ENCODE measurements around the gene SYK. TPM values are rescaled to one million over a fixed set of nuclear protein-coding genes. Genes with fewer than 3 reads are reported as not detected.

The SYK gene
- total and polyA plus RNA-seq, 7 experiments from 2014 or later = 0.26 to 71.6 (median 2.1) TPM

DNA sequence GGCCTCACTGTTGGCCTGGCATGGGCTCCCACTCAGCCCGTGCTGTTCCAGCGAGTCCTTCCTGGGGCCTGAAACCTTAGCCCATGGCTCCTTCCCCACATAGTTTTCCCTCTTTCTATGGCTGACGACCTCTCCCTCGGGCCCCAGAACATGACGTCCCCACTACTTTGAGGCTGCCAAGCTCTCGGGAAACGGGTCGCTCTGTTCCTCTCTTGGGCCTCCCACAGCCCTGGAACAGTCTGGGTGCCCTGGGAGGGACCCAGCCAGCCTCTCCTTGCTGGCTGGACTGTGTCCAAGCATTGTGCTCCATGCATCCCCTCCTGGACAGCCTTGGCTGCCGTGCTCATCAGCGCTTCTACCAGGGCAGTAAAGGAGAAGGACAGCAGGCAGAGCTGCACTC lies 118.3 kb downstream of the SYK start:
- POLR2A ChIA-PET = no interaction called here
- Mint-ChIP-seq H3K36me3 (no peaks in the 10 kb centered on the region), H3K27me3 (peaks cover 6 to 15% (median 13%) of the 10 kb centered on the region in 5 donors), H3K9me3 (no peaks in the 10 kb centered on the region), H3K4me3 (no peak overlapping the region), H3K27ac (no peak overlapping the region), H3K4me1 (peaks cover 0 to 2% (median 0%) of the 10 kb centered on the region in 7 donors)
- H3K27ac ChIP-seq (ENCODE audit: low read depth, low read length) = no peak overlapping the region
- intact Hi-C loops (cut with micrococcal nuclease) = loop anchor here (5.0 to 10.0 kb wide), 5 partner anchors 115 to 1025 kb away; no protein-coding TSS in a partner anchor
- H3K36me3 ChIP-seq (ENCODE audit: control insufficient read depth in 2 of 3, insufficient read depth in 3 of 3, low read length in 3 of 3) = no peaks in the 10 kb centered on the region
- no peaks in the 10 kb centered on the region for H3K27me3 ChIP-seq (ENCODE audit: control insufficient read depth in 2 of 2, insufficient read depth in 2 of 2, low read length in 2 of 2)
- no peaks in the 10 kb centered on the region for H3K9me3 ChIP-seq (ENCODE audit: control insufficient read depth in 2 of 3, low read length in 3 of 3)
- H3K4me3 ChIP-seq (ENCODE audit: low read length) = no peak overlapping the region
- no peaks in the 10 kb centered on the region for H3K4me1 ChIP-seq (ENCODE audit: control insufficient read depth in 2 of 2, insufficient read depth in 2 of 2, low read length in 2 of 2)
- CTCF ChIA-PET = no interaction called here
- DNase-seq (no peak), ATAC-seq (no peak)

DNA sequence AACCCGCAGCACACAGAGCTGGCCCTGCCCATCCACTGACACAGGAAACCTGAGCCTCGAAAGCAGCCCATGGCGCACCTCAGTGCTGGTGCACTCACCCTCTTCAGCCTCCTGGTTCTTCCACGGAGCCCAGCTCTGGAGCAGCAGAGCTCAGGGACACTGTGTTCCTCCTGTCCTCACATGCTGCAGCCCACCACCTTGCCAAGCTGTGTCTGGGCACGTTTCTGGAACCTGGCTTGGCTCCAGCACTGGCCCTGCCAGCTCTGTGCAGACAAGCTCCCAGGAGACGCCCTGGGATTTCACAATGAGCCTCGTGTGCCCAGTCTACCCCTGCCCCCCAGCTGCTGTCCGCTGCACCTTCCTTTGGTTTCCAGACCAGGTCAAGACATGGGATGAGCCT lies 119.5 kb downstream of the SYK start:
- no peak for ATAC-seq

DNA sequence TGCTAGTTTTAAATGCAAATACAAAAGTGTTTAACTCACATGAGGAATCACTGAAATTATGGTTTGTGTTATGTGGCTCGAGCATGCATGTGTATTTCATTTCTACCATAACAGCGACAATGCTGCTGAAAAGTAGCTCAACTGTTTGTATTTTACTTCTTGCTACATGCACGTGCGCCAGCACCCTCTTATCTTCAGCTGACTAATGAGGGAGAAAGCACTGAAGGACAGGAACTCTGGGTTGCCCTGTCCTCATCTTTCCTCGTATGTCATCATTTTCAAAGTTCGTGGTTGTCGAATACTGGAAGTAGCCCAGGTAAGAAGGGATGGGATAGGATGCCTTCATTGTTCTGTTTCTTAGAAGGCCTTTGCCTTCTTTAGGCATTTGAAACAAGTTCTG lies 120.3 kb downstream of the SYK start:
- ChIA-PET CTCF (no interaction called here), POLR2A (no interaction called here)
- no peaks in the 10 kb centered on the region for H3K36me3 Mint-ChIP-seq
- DNase-seq (no peak), ATAC-seq (no peak)
- H3K27me3 Mint-ChIP-seq = peaks cover 11 to 23% (median 21%) of the 10 kb centered on the region in 5 donors
- Histone ChIP-seq H3K27ac (ENCODE audit: low read depth, low read length) (no peak overlapping the region), H3K36me3 (ENCODE audit: control insufficient read depth in 2 of 3, insufficient read depth in 3 of 3, low read length in 3 of 3) (no peaks in the 10 kb centered on the region), H3K27me3 (ENCODE audit: control insufficient read depth in 2 of 2, insufficient read depth in 2 of 2, low read length in 2 of 2) (no peaks in the 10 kb centered on the region), H3K4me3 (ENCODE audit: low read length) (no peak overlapping the region), H3K9me3 (ENCODE audit: control insufficient read depth in 2 of 3, low read length in 3 of 3) (no peaks in the 10 kb centered on the region), H3K4me1 (ENCODE audit: control insufficient read depth in 2 of 2, insufficient read depth in 2 of 2, low read length in 2 of 2) (no peaks in the 10 kb centered on the region)
- H3K27ac Mint-ChIP-seq = no peak overlapping the region
- no peak overlapping the region for H3K4me3 Mint-ChIP-seq
- no peaks in the 10 kb centered on the region for H3K9me3 Mint-ChIP-seq
- intact Hi-C loops (cut with micrococcal nuclease) = no loop called here
- peaks cover 0 to 1% (median 0%) of the 10 kb centered on the region in 7 donors for H3K4me1 Mint-ChIP-seq

More for the DNA sequence above, 119.5 kb downstream of the SYK start:
- Histone ChIP-seq H3K27me3 (ENCODE audit: control insufficient read depth in 2 of 2, insufficient read depth in 2 of 2, low read length in 2 of 2) (no peaks in the 10 kb centered on the region), H3K36me3 (ENCODE audit: control insufficient read depth in 2 of 3, insufficient read depth in 3 of 3, low read length in 3 of 3) (no peaks in the 10 kb centered on the region), H3K9me3 (ENCODE audit: control insufficient read depth in 2 of 3, low read length in 3 of 3) (no peaks in the 10 kb centered on the region), H3K4me1 (ENCODE audit: control insufficient read depth in 2 of 2, insufficient read depth in 2 of 2, low read length in 2 of 2) (no peaks in the 10 kb centered on the region), H3K4me3 (ENCODE audit: low read length) (no peak overlapping the region), H3K27ac (ENCODE audit: low read depth, low read length) (no peak overlapping the region)
- peaks cover 0 to 1% (median 0%) of the 10 kb centered on the region in 7 donors for H3K4me1 Mint-ChIP-seq
- H3K4me3 Mint-ChIP-seq = no peak overlapping the region
- POLR2A ChIA-PET = no interaction called here
- H3K27me3 Mint-ChIP-seq = peaks cover 8 to 22% (median 17%) of the 10 kb centered on the region in 5 donors
- no peak for DNase-seq
- no peaks in the 10 kb centered on the region for H3K36me3 Mint-ChIP-seq
- no peak overlapping the region for H3K27ac Mint-ChIP-seq
- H3K9me3 Mint-ChIP-seq = no peaks in the 10 kb centered on the region
- intact Hi-C loops (cut with micrococcal nuclease) = no loop called here
- CTCF ChIA-PET = no interaction called here

DNA sequence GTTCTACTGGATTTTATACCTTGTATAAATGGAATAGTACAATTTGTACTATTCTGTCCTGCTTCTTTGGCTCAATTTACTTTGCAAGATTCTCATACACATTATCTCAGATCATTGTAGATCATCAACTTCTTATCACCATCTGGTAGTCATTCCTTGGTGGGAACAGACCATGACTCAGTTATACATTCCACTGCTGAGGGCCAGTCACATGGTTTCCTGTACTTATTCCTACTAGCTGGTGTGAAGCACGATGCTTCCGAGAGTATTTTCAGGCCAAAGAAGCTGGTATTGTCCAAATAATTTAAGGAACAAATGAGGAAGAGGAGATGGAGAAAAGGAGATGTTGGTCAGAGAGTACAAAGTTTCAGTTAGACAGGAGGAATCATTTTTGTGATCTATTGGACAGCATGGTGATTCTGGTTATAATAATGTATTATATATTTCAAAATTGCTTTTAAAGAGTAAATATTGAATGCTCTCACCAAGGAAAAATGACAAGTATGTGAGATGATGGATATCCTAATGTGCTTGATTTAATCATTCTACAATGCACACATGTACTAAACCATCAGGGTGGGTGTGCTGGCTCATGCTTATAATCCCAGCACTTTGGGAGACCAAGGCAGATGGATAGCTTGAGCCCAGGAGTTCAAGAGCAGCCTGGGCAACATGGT lies 124.1 kb downstream of the SYK start:
- POLR2A ChIA-PET = no interaction called here
- ATAC-seq (no peak), DNase-seq (no peak)
- Mint-ChIP-seq H3K36me3 (no peaks in the 10 kb centered on the region), H3K27me3 (peaks cover 11 to 35% (median 23%) of the 10 kb centered on the region in 5 donors), H3K4me1 (no peaks in the 10 kb centered on the region), H3K4me3 (no peak overlapping the region), H3K9me3 (no peaks in the 10 kb centered on the region), H3K27ac (no peak overlapping the region)
- H3K4me1 ChIP-seq (ENCODE audit: control insufficient read depth in 2 of 2, insufficient read depth in 2 of 2, low read length in 2 of 2) = no peaks in the 10 kb centered on the region
- no peak overlapping the region for H3K27ac ChIP-seq (ENCODE audit: low read depth, low read length)
- CTCF ChIA-PET = no interaction called here
- intact Hi-C loops (cut with micrococcal nuclease) = no loop called here
- H3K4me3 ChIP-seq (ENCODE audit: low read length) = no peak overlapping the region
- H3K36me3 ChIP-seq (ENCODE audit: control insufficient read depth in 2 of 3, insufficient read depth in 3 of 3, low read length in 3 of 3) = no peaks in the 10 kb centered on the region
- H3K27me3 ChIP-seq (ENCODE audit: control insufficient read depth in 2 of 2, insufficient read depth in 2 of 2, low read length in 2 of 2) = no peaks in the 10 kb centered on the region
- no peaks in the 10 kb centered on the region for H3K9me3 ChIP-seq (ENCODE audit: control insufficient read depth in 2 of 3, low read length in 3 of 3)

DNA sequence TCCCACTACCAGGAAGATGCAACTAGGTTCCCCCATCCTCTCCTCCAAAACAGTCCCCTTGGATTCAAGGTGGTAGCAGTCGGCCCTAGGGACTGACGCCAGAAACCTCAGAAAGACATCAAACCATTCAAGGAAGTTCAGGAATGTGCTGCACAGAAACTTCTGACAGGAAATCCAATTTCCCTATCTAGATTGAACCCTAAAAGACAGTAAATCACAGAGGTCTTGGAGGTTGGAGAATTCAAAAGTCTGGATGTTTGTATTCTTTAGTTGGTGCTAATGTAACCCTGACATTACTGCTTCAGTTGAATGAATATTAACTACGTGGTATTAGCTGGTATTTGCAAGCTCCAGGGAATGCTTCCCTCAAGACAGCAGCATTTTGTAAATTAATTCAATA lies 125.3 kb downstream of the SYK start:
- peaks cover 11 to 46% (median 23%) of the 10 kb centered on the region in 5 donors for H3K27me3 Mint-ChIP-seq
- no peak overlapping the region for H3K27ac ChIP-seq (ENCODE audit: low read depth, low read length)
- no peak overlapping the region for H3K4me3 ChIP-seq (ENCODE audit: low read length)
- H3K4me3 Mint-ChIP-seq = no peak overlapping the region
- no peak overlapping the region for H3K27ac Mint-ChIP-seq
- no peaks in the 10 kb centered on the region for H3K9me3 ChIP-seq (ENCODE audit: control insufficient read depth in 2 of 3, low read length in 3 of 3)
- H3K4me1 Mint-ChIP-seq = no peaks in the 10 kb centered on the region
- ChIA-PET POLR2A (no interaction called here), CTCF (no interaction called here)
- no peaks in the 10 kb centered on the region for H3K36me3 Mint-ChIP-seq
- DNase-seq (no peak), ATAC-seq (no peak)
- H3K4me1 ChIP-seq (ENCODE audit: control insufficient read depth in 2 of 2, insufficient read depth in 2 of 2, low read length in 2 of 2) = no peaks in the 10 kb centered on the region
- no peaks in the 10 kb centered on the region for H3K9me3 Mint-ChIP-seq
- no peaks in the 10 kb centered on the region for H3K36me3 ChIP-seq (ENCODE audit: control insufficient read depth in 2 of 3, insufficient read depth in 3 of 3, low read length in 3 of 3)
- intact Hi-C loops (cut with micrococcal nuclease) = no loop called here
- no peaks in the 10 kb centered on the region for H3K27me3 ChIP-seq (ENCODE audit: control insufficient read depth in 2 of 2, insufficient read depth in 2 of 2, low read length in 2 of 2)

DNA sequence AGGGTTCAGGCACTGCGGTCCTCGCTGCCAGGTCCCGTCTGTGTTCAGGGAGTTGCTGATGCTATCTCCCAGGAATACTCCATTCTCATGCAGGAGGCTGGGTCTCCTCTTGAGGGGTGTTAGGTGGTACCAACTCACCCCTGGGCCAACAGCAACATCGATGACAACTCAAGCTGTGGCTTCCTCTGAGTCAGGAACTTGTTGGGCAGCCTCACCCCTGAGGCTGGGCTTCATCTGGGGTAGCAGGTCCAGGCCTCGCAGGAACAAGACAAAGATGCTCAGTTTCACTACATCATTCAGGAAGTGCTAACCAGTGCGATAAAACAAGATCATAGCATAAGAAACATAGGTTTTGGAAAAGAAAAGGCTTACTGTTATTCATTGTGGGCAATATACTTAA lies 125.9 kb downstream of the SYK start:
- Histone ChIP-seq H3K36me3 (ENCODE audit: control insufficient read depth in 2 of 3, insufficient read depth in 3 of 3, low read length in 3 of 3) (no peaks in the 10 kb centered on the region), H3K27me3 (ENCODE audit: control insufficient read depth in 2 of 2, insufficient read depth in 2 of 2, low read length in 2 of 2) (no peaks in the 10 kb centered on the region), H3K4me3 (ENCODE audit: low read length) (no peak overlapping the region), H3K9me3 (ENCODE audit: control insufficient read depth in 2 of 3, low read length in 3 of 3) (no peaks in the 10 kb centered on the region), H3K4me1 (ENCODE audit: control insufficient read depth in 2 of 2, insufficient read depth in 2 of 2, low read length in 2 of 2) (no peaks in the 10 kb centered on the region), H3K27ac (ENCODE audit: low read depth, low read length) (no peak overlapping the region)
- Mint-ChIP-seq H3K4me1 (no peaks in the 10 kb centered on the region), H3K27ac (no peak overlapping the region), H3K9me3 (no peaks in the 10 kb centered on the region), H3K36me3 (no peaks in the 10 kb centered on the region), H3K4me3 (no peak overlapping the region), H3K27me3 (peaks cover 11 to 46% (median 23%) of the 10 kb centered on the region in 5 donors)
- DNase-seq = no peak
- POLR2A ChIA-PET = no interaction called here
- CTCF ChIA-PET = no interaction called here
- ATAC-seq = no peak
- intact Hi-C loops (cut with micrococcal nuclease) = no loop called here

DNA sequence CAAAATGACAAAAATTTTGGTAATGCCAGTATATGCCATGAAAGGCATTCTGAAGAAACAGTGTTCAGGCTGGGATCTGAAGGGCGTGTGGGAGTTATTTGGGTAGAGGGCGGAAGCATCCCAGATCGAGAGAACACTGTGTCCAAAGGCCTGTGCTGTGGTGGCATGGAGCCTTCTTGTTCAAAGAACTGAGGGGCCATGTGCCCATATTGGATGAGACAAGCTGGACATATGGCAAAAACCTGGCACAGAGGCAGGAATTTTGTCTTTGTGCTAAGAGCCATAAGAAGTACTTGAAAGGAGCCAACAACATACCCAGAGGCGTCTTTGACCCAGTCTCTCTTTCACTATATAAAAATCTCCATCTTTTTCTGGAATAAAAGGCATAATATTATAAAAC lies 128.0 kb downstream of the SYK start:
- H3K4me3 Mint-ChIP-seq = no peak overlapping the region
- no peaks in the 10 kb centered on the region for H3K36me3 ChIP-seq (ENCODE audit: control insufficient read depth in 2 of 3, insufficient read depth in 3 of 3, low read length in 3 of 3)
- peaks cover 12 to 35% (median 15%) of the 10 kb centered on the region in 5 donors for H3K27me3 Mint-ChIP-seq
- no peak for ATAC-seq
- no peak for DNase-seq
- H3K27ac ChIP-seq (ENCODE audit: low read depth, low read length) = no peak overlapping the region
- ChIA-PET POLR2A (no interaction called here), CTCF (no interaction called here)
- intact Hi-C loops (cut with micrococcal nuclease) = no loop called here
- no peaks in the 10 kb centered on the region for H3K9me3 ChIP-seq (ENCODE audit: control insufficient read depth in 2 of 3, low read length in 3 of 3)
- no peak overlapping the region for H3K27ac Mint-ChIP-seq
- H3K4me3 ChIP-seq (ENCODE audit: low read length) = no peak overlapping the region
- no peaks in the 10 kb centered on the region for H3K4me1 Mint-ChIP-seq
- no peaks in the 10 kb centered on the region for H3K4me1 ChIP-seq (ENCODE audit: control insufficient read depth in 2 of 2, insufficient read depth in 2 of 2, low read length in 2 of 2)
- H3K27me3 ChIP-seq (ENCODE audit: control insufficient read depth in 2 of 2, insufficient read depth in 2 of 2, low read length in 2 of 2) = no peaks in the 10 kb centered on the region
- no peaks in the 10 kb centered on the region for H3K9me3 Mint-ChIP-seq
- H3K36me3 Mint-ChIP-seq = no peaks in the 10 kb centered on the region

All from naive thymus-derived CD4-positive, alpha-beta T cell (primary cell).